RWPE1 (cell line): ENCODE results near the gene UST.

ENCODE experiments used
- CTCF ChIA-PET: fragments of 350-600 bp; sonication (Branson Sonifier 250); formaldehyde crosslinking; extraction: SDS; loops from one replicate; lab custom pipeline; 2021; lab: Yijun Ruan, JAX
- POLR2A ChIA-PET: fragments of 400-600 bp; formaldehyde crosslinking; extraction: SDS; loops from one replicate; lab custom pipeline; 2020; ENCODE audit warnings: antibody characterized with exemption; ENCODE audit not compliant: low non-redundant PET; lab: Yijun Ruan, JAX
- DNase-seq: peaks from one replicate; pipeline ENCODE4 v3.0.0; 2012; ENCODE audit warnings: low spot score
- H3K27ac ChIP-seq: fragments of 450-650 bp; 2 replicates; pipeline ENCODE4 v1.5.1; 2017
- CTCF ChIP-seq: fragments of 450-650 bp; conservative IDR thresholded peaks from 2 replicates; pipeline ENCODE4 v1.5.1; 2017; ENCODE audit warnings: low read depth, mild to moderate bottlenecking

UST gene

GRCh38 chr6:149026530-149026942 lies 279.7 kb downstream of the UST start:
- peak; percentile 51 for DNase-seq
- H3K27ac ChIP-seq = no peak overlapping the region
- ChIA-PET CTCF (interaction anchor here (0.6 to 1.2 kb wide), 4 partner anchors 17 to 448 kb away, joined by 3 to 7 read pairs (median 6); no protein-coding TSS in a partner anchor), POLR2A (no interaction called here)
- peak; percentile 68 for TF ChIP-seq CTCF

- CTCF ChIA-PET = interaction anchor here (0.7 to 1.2 kb wide), 3 partner anchors 16 to 961 kb away, joined by 4 to 7 read pairs (median 6); no protein-coding TSS in a partner anchor
- no peak for TF ChIP-seq CTCF
- POLR2A ChIA-PET = no interaction called here
- H3K27ac ChIP-seq = no peak overlapping the region
- no peak for DNase-seq
These were observed 280.7 kb downstream of the UST start for GRCh38 chr6:149027484-149027883.

GRCh38 chr6:149028767-149029405 lies 282.1 kb downstream of the UST start:
- no peak overlapping the region for H3K27ac ChIP-seq
- DNase-seq = peak; percentile 50
- ChIA-PET POLR2A (no interaction called here), CTCF (interaction anchor here (0.6 to 1.3 kb wide), 15 partner anchors 11 to 488 kb away, joined by 3 to 23 read pairs (median 3); no protein-coding TSS in a partner anchor)
- TF ChIP-seq CTCF = peak; percentile 63

GRCh38 chr6:149031201-149031858 lies 284.5 kb downstream of the UST start:
- DNase-seq = no peak
- ChIA-PET POLR2A (no interaction called here), CTCF (interaction anchor here (0.6 to 3.1 kb wide), 4 partner anchors 24 to 453 kb away, joined by 3 to 15 read pairs (median 6); no protein-coding TSS in a partner anchor)
- no peak for TF ChIP-seq CTCF
- peak overlapping the region; percentile 97 for H3K27ac ChIP-seq

GRCh38 chr6:149031859-149032598 lies 285.2 kb downstream of the UST start:
- ChIA-PET POLR2A (no interaction called here), CTCF (interaction anchor here (0.6 to 3.1 kb wide), 5 partner anchors 20 to 454 kb away, joined by 3 to 15 read pairs (median 5); no protein-coding TSS in a partner anchor)
- peak; percentile 84 for DNase-seq
- peak overlapping the region; percentile 97 for H3K27ac ChIP-seq
- no peak for TF ChIP-seq CTCF
